Ishikawa (cell line): ENCODE results near the gene RNF181.

Experiments used
- CEBPB ChIP-seq: IDR thresholded peaks from 2 replicates; pipeline ENCODE4 v1.6.1; 2012
- CREB1 ChIP-seq: IDR thresholded peaks from 2 replicates; pipeline ENCODE4 v1.6.1; 2012; ENCODE audit warnings: low read depth
- EGR1 ChIP-seq: IDR thresholded peaks from 2 replicates; pipeline ENCODE4 v1.6.1; 2012
- EP300 ChIP-seq: IDR thresholded peaks from 2 replicates; pipeline ENCODE4 v1.6.1; 2012; ENCODE audit warnings: borderline replicate concordance
- FOXM1 ChIP-seq: IDR thresholded peaks from 2 replicates; pipeline ENCODE4 v1.6.1; 2012; ENCODE audit warnings: low read depth, borderline replicate concordance
- MAX ChIP-seq: IDR thresholded peaks from 2 replicates; pipeline ENCODE4 v1.6.1; 2012
- NFIC ChIP-seq: IDR thresholded peaks from 2 replicates; pipeline ENCODE4 v1.6.1; 2012
- RAD21 ChIP-seq: IDR thresholded peaks from 2 replicates; pipeline ENCODE4 v1.6.1; 2012; ENCODE audit warnings: low read depth
- REST ChIP-seq: IDR thresholded peaks from 2 replicates; pipeline ENCODE4 v1.6.1; 2012; ENCODE audit warnings: low read depth, mild to moderate bottlenecking
- TCF12 ChIP-seq: IDR thresholded peaks from 2 replicates; pipeline ENCODE4 v1.6.1; 2012; ENCODE audit warnings: low read depth
- TEAD4 ChIP-seq: IDR thresholded peaks from 2 replicates; pipeline ENCODE4 v1.6.1; 2012
- YY1 ChIP-seq: IDR thresholded peaks from 2 replicates; pipeline ENCODE4 v1.6.1; 2012; ENCODE audit warnings: low read depth
- ZBTB7A ChIP-seq: IDR thresholded peaks from 2 replicates; pipeline ENCODE4 v1.6.1; 2012; ENCODE audit warnings: low read depth

GRCh38 chr2:85593023-85593422, 2.5 kb upstream of the RNF181 start:
- no peak for TF ChIP-seq TCF12
- TF ChIP-seq CREB1, result no peak
- no peak for TF ChIP-seq TEAD4
- no peak for TF ChIP-seq EP300
- no peak for TF ChIP-seq RAD21
- TF ChIP-seq YY1, result no peak
- TF ChIP-seq REST, result no peak
- TF ChIP-seq ZBTB7A, result no peak
- TF ChIP-seq FOXM1, result no peak
- TF ChIP-seq NFIC, result no peak
- no peak for TF ChIP-seq CEBPB
- TF ChIP-seq EGR1, result no peak
- no peak for TF ChIP-seq MAX
